Daoy (cell line): ENCODE measurements around the gene PKN1. TPM values are rescaled to one million over a fixed set of nuclear protein-coding genes. Genes with fewer than 3 reads are reported as not detected.
"Not testable (repeated sequence)": the region's sequence is repeated elsewhere in the genome, so short reads cannot be mapped to it uniquely, and the experiment has no call there.

Experiments
- DNase-seq: peaks from one replicate; pipeline ENCODE4 v3.0.0-alpha.2; 2015; ENCODE audit warnings: low read depth
- total RNA-seq: library from RNA; depleted of rRNA; stranded (reverse); fragments of >200 nt; shearing (Covaris generic); gene quantifications from 2 replicates; pipeline ENCODE4 v1.2.3, GENCODE V29; 2014

Gene PKN1
- total RNA-seq, 1 experiment from 2014 or later = 52.6 TPM

DNA sequence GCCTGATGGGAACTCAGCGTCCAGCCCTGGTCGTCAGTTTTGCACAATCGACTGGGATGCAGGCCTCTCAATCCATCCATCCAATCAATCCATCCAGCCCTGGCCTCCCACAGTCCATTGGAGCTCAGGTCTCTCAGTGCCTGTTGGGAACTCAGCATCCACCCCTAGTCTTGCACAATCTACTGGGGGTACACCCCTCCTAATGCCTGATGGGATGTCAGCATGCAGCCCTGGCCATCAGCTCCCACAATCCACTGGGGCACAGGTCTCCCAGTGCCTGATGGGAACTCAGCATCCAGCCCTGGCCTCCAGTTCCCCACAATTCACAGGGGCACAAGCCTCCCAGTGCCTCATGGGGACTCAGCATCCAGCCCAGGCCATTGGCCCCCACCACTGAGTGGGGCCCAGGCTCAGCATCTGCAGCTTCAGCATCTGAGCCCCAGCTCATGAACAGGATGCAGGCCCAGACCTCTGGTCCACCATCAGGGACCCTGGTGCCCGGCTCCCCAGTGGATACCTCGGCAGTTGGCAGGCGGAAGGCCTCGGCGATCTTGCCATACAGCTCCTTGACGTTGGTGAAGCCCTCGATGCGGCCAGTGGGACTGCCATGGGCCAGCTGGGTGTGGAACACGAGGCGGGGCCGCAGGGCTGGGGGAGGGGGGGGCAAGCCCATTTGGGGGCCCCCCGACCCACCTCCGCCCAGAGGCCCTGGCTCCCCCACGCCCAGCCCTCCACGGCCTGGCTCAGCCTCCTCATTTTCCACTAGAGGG, 49.3 kb downstream of the PKN1 start:
- no peak for DNase-seq

DNA sequence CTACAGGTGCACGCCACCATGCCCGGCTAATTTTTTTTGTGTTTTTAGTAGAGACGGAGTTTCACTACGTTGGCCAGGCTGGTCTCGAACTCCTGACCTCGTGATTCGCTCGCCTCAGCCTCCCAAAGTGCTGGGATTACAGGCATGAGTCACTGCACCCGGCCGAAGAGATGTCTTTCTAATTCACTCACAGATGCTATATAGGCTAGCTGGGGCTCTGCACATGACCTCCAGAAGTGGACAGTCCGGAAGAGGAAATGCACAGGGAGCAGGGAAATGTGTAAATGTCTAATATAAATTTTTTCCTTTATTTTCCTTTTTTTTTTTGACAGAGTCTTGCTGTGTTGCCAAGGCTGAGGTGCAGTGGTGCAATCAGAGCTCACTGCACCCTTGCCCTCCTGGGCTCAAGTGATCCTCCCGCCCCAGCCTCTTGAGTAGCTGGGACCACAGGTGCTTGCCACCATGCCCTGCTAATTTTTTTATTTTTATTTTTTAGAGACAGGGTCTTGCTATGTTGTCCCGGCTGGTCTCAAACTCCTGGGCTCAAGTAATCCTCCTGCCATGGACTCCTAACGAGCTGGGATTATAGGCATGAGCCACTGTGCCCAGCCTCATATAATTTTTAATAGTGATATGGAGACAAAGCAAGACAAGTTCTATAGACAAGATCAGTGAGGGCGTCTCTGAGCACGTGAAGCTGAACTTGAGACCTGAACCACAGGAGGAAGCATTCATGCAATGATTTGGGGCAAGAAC, 54.4 kb downstream of the PKN1 start:
- no peak for DNase-seq

DNA sequence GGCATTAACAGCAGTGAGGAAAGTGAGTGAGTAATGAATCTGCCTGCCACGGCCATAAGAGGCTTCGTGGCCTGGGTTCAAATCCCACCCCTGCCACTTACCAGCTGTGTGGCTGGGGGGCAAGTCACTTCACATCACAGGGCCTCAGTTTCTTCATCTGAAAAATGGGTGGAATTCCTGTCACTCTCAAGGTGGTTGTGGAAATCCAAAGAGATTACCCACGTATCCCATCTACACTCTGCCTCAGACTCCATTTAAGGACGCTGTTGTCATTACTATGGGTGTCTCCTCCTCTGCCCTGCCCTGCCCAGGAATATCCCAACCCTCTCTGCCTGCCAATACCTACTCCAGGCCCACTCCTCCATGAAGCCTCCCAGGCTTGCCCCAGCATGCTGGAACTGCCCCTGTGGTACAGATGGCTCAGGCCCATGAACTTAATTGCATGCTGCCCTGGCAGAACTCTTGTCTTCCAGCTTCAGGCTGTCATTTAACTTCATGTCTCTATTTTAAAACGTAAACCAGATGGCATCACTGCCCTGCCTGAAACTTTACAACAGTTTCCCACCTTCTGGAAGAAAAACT, 59.7 kb downstream of the PKN1 start:
- DNase-seq = no peak

DNA sequence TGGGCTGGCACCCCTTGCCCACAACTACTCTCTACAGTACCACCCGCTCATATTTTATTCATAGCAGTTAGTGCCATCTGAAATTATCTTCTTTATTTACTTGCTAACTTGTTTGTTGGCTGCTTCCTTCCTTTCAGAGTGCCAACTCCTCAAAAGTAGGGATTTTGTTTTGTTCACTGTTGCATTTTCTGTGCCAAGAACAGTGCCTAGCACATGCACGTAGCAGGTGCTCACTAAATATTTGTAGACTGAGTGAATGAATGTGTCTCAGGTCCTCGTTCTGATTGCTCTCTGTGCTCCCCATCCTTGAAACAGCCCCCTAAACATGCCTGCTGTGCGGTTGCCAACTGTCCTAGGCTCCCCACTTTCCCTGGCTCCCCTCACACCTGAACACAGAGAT, 61.3 kb downstream of the PKN1 start:
- no peak for DNase-seq

DNA sequence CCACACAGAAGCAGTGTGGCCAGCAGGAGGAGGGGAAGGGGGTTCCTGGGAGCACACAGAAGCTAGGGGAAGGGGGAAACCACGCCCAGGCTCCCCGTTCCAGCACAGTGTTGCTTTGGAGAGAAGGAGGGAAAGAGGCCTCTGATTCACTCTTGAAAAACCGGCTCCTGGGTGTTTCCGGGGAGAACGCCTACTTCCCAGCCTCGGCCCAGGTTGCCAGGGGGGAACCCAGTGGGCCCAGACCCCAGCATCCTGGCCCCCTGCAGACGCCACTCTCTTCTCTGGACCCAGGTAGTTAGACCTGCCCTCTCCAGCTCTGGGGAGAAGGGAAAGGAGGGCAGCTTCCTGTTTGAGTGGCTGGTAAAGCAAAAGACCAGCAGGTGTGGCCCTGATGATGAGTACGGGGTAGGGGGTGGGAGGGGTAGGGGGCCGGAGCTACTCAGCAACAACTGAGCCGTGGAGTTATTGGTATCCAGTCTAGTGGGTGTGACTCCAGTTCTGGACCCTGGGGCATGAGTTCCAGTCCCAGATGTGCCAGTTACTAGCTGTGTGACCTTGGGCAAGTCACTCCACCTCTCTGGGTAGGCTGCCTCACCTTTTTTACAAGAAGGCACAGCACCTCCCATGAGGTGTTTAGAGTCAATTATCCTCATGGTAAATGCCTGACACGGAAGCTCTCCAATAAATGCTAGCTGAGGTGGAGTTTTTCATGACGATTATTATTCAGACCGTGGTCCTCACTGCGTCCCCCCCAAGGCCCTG, 62.0 kb downstream of the PKN1 start:
- no peak for DNase-seq

DNA sequence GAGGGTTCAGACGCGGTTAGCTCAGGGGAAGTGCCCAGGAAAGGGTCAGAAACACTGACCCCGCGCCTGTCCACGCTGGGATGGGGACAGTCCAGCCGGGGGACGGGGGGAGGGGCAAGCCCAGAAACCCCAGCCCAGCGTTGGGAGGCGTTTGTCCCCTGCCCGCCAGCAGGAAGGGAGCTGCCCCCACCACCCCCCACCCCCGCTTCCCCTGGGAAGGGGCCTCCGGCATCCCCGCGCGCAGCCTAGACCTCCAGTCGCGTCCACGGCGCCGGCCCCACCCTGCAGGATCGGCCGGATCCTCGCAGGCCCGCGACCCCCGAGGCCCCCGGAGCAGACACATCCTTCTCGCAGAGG, 62.5 kb downstream of the PKN1 start:
- no peak for DNase-seq

DNA sequence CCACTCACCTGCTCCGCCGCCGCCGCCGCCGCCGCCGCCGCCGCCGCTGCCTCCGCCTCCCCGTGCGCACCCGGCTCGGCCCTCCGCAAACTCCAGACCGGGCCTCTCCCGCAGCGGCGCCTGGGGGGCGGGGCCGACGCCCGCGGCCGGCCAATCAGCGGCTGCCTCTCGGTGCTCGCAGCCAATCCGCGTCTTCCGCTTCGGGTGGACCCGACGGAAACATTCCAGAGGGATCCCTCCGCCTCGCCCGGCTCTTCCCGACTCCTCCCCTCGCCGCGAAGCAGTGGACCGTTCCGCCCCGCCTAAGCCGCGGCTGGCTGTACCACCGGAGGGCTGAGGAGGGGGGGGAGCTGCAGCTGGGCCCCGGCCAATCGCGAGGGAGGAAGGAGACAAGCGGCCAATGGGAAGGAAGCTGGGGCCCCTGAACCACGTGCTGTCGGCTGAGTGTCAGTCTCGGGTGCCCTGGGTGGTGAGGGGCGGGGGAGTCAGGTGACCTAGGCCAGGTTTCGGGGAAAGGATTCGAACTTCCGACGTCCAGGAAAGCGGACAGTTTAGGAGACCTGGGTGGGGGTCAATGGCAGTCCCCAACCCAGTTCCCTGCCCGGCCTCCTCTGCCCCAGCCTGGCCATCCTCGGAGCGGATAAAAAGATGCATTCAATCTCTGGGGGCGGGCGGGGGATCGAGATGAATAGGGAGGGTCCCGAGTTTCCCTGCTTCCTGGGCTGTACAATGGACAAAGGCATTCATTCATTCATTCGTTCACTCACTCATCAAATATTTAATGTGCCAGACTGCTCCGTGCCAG, 63.1 kb downstream of the PKN1 start, which contains the start of gene GIPC1:
TSS of gene GIPC1 (minus strand) at position 99 of the 805 bp plus-strand sequence. CDS start 13,151 bp downstream, outside the sequence.
- DNase-seq = peak; percentile 99

DNA sequence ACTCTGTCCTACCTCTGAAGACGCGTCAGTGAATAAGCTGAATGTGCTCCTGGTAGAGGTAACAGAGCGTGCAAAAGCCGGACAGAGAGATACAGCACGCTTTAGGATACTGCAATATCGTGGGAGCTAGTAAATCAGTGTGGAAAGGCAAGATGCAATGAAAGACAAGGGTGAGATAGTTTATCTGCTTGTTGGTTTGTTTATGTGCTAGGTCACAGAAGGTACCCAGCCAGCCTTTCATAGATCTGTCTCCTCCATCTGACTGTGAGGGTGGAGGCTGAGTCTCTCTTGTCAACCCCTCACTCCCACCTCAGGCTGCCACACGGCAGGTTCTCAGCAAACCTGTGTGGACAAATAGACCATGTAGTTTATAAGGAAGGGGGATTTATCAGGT, 63.7 kb downstream of the PKN1 start:
- no peak for DNase-seq

DNA sequence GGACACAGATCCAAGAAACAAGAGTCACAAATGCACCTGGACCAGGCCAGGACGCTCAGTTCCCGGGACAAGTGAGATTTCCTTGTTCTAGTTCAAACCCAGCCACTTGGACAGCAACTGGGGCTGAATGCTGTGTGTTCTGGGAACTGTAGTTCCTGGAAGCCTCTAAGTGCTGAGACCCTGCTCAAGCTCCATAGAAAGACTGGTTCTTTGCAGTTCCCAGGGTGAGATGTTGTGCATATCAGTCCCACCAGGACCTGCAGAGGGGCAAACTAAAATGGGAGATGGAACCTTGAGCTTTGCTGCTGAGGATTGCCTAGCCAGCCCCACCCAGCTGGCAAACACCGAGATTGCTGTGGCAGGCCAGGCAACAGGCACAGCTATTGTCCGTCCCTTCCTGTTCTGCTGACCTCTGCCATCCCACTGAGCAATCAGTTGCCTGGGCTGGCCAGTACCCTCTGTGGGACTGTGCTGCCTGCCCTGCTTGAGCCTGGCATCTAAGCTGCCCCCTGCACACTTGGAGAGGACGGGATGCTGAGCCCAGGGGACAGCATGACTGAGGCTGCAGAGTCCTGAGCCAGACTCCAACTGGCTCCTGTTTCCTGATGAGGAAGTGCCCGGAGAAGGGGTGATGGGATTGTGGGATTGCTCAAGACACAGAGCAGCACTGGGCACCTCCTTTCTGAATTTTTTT, 64.3 kb downstream of the PKN1 start:
- no peak for DNase-seq

DNA sequence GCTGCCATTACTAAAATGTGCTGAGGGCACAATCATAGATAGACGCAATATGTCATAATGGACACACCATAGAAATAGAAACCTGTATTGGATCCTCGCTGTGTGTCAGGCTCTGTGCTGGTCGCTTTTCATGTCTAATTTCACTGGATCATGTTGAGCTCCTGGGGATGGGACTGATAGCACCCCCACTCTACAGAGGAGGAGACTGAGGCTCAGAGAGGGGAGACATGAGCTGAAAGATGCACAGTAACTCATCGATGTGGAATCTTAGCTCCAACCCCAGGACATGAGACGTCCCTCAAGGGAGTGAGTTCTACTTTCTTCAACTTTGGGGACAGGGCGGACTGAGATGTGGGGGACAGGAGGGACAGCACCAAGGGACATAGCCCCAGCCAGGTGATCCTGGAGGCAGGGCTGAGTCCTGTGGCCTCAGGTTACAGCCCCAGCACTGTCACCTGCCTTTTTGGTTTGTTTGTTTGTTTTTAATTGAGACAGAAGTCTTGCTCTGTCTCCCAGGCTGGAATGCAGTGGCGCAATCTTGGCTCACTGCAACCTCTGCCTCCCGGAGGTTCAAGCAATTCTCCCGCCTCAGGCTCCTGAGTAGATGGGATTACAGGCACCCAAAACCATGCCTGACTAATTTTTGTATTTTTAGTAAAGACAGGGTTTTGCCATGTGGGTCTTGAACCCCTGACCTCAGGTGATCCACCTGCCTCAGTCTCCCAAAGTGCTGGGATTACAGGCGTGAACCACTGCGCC, 69.4 kb downstream of the PKN1 start:
- DNase-seq = no peak

DNA sequence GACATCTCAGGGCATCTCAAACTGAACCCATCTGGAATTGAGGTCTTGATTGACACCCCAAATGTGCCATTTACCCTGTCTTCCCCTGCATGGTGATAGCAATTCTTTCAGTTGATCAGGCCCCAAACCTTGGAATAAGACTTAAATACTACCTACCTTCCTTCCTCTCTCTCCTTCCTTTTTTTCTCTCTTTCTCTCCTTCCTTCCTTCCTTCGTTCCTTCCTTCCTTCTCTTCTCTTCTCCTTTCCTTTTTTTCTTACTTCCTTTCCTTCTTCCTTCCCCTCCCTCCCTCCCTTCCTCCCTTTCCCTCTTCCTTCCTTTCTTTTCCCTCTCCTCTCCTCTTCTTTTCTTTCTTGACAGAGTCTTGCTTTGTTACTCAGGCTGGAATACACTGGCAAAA, 70.2 kb downstream of the PKN1 start:
- no peak for DNase-seq

DNA sequence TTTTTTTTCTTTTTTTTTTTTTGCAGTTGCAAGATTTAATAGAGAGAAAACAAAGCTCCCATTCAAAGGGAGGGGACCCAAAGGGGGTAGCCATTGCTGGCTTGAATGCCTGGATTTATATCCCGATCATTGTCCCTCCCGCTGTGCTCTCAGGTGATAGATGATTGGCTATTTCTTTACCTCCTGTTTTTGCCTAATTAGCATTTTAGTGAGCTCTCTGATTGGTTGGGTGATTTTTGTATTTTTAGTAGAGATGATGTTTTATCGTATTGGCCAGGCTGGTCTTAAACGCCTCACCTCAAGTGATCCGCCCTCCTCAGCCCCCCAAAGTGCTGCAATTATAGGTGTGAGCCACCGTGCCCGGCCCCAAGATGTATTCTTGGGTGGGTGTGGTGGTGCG, 71.5 kb downstream of the PKN1 start:
- DNase-seq = not testable (repeated sequence)

DNA sequence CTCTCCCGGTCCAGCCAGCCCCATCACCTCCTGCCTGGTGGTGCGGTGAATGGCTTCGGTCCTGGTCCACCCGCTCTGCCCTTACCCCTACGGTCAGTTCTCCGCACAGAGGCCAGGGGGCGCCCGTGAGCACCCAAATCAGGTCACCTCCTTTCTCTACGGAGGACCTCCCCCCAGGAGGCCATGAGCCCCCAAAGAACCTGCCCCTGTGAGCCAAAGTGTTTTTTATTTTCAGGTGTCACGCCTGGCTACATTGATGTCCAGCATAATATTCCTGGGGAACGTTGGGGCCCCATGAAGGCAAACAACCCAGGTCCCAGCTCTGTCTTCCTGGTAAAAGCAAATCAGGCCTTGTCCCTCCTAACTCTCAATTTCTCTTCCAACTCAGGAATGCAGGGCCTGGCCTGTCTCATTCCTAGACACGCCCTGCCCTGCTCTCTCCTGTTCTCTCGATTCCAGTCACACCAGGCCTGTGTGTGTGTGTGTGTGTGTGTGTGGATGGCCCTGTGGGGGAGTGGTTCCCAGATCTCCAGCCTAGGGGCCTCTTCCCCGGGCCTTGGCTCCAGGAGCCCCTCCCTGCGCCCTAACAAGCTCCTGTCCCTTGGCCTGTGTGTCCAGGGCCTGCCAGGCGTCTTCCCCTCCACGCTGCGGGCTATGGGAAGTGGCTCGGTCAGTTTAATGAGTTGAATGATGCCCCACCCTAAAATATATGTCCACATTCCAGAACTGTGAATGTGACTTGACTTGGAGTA, 72.6 kb downstream of the PKN1 start:
- DNase-seq = peak; percentile 74

DNA sequence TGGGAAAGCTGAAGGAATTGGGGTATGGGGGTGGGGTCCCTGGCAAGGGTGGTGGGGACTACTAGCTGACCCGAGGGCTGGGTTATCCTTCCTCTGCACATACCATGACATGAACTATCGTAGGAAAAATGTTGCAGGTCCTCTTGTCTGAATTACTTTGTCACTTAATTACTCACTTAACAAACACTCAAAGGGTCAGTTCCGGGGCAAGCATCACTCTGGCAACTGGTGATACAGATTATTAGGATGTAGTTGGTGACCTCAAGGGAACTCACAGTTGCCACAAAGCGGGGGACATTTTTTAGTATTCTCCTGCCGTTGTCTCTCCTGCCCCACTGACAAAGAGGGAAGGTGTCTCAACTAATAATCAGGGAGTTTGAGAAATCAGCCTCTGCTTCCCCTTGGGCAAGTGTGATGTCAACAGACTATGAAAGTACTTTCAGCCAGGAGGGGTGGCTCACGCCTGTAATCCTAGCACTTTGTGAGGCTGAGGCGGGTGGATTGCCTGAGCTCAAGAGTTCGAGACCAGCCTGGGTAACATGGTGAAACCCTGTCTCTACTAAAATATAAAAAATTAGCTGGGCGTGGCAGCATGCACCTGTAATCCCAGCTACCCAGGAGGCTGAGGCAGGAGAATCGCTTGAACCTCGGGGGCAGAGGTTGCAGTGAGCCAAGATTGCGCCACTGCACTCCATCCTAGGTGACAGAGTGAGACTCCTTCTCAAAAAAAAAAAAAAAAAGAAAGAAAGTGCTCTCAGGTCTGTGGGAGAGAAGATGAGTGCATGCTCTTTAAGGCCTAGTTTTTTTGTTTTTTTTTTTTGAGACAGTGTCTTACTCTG, 74.8 kb downstream of the PKN1 start:
- DNase-seq = peak; percentile 46

DNA sequence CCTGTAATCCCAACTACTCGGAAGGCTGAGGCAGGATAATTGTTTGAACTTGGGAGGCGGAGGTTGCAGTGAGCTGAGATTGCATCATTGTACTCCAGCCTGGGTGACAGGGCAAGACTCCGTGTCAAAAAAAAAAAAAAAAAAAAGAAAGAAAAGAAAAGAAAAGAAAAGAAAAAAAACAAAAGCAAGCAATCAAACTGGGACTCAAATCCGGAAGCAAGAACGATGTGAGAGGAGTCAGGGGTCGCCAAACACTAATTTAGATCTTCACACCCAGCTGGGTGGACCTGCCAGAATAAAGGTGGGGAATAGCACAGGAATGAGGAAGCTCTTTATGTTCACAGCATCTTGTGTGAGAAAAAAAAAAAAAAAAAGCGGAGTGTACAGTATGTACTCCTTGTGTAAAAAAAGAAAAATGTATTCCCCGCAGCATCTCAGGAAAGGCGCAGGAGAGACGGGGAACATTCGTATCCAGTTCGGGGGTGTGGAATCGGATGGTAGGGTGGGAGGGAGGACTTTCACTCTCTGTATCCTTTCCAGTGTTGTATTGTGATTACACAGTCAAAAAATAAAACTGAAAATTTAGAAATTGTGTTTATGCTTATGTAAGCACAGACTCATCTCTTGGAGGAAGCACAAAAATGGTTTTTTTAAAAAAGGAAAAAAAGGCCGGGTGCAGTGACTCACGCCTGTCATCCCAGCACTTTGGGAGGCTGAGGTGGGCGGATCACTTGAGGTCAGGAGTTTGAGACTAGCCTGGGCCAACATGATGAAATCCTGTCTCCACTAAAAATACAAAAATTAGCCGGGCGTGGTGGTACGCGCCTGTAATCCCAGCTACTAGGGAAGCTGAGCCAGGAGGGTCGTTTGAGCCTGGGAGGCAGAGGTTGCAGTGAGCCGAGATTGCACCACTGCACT, 77.5 kb downstream of the PKN1 start:
- DNase-seq = peak; percentile 54

DNA sequence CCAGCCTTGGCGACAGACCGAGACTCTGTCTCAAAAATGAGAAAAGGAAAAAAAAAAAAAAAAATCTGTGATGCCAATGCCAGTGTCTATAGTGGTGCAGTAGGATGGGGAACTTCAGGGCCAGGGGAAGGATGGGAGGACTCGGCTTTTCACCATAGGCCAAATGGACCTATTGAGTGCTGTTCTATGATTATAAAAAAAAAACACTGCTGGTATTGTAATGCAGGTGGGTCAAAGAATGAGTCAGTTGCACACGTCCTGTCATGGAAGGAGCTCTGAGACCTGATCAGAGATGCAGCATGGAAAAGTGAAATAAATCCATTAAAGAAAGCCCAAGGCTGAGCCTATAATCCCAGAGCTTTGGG, 78.1 kb downstream of the PKN1 start:
- no peak for DNase-seq

DNA sequence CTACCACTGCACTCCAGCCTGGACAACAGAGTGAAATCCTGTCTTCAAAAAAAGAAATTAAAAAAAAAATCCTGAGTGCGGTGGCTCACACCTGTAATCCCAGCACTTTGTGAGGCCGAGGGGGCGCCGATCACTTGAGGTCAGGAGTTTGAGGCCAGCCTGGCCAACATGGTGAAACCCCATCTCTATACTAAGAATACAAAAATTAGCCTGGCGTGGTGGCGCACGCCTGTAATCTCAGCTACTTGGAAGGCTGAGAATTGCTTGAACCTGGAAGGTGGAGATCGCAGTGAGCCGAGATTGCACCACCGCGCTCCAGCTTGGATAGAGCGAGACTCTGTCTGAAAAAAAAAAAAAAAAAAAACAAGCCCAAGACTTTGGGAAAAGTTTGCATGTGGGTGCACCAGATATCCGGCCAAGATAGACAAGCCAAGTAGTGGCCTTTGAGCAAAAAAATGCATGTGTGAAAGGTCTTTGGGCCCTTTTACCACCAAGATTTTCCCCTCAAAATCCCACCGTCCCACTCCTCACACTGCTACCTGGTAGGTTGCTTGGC, 79.4 kb downstream of the PKN1 start:
- DNase-seq = no peak
